IMR-90 (cell line): ENCODE data around the gene NPL. TPM values are rescaled to one million over a fixed set of nuclear protein-coding genes. Genes with fewer than 3 reads are reported as not detected.

Experiments
- ATAC-seq: fragments of 200-7000 bp; cut with Tn5 transposase; 2 replicates; pipeline ENCODE4 v1.9.1; 2020; ENCODE audit warnings: low read depth, mild to moderate bottlenecking, moderate library complexity
- BruUV-seq: library from RNA; stranded (reverse); fragments of 400-500 nt; replicated peaks from 2 replicates; lab custom pipeline; 2021; lab: Mats Ljungman, UMichigan
- CTCF ChIA-PET: fragments of 300-600 bp; formaldehyde crosslinking; extraction: SDS; loops from one replicate; lab custom pipeline; 2021; ENCODE audit warnings: antibody characterized with exemption; lab: Yijun Ruan, JAX
- POLR2A ChIA-PET: fragments of 300-600 bp; sonication (Branson Sonifier 250); formaldehyde crosslinking; loops from one replicate; lab custom pipeline; 2022; ENCODE audit warnings: antibody characterized with exemption; ENCODE audit not compliant: unreplicated experiment; lab: Charles Lee
- DNase-seq: peaks from one replicate; pipeline ENCODE4 v3.0.0; 2013
- H2AFZ ChIP-seq: replicated peaks from 2 replicates; pipeline ENCODE3; 2013; ENCODE audit warnings: low read length, mild to moderate bottlenecking; ENCODE audit not compliant: poor library complexity
- H2AK5ac ChIP-seq: 2 replicates; pipeline ENCODE4 v1.6.1; 2013; ENCODE audit warnings: low read depth, low read length, inconsistent platforms
- H2AK9ac ChIP-seq: replicated peaks from 2 replicates; pipeline ENCODE3; 2013; ENCODE audit warnings: mild to moderate bottlenecking, low read depth, low read length, moderate library complexity; ENCODE audit not compliant: poor library complexity
- H2BK120ac ChIP-seq: 2 replicates; pipeline ENCODE4 v1.6.1; 2013; ENCODE audit warnings: low read depth, low read length, inconsistent platforms
- H2BK15ac ChIP-seq: 3 replicates; pipeline ENCODE4 v1.6.1; 2013; ENCODE audit warnings: low read depth, low read length, inconsistent platforms
- H2BK20ac ChIP-seq: 2 replicates; pipeline ENCODE4 v1.6.1; 2013; ENCODE audit warnings: low read depth, mild to moderate bottlenecking, inconsistent platforms, low read length, moderate library complexity
- H2BK5ac ChIP-seq: 2 replicates; pipeline ENCODE4 v1.6.1; 2013; ENCODE audit warnings: mild to moderate bottlenecking, low read depth, low read length, inconsistent platforms; ENCODE audit not compliant: poor library complexity, severe bottlenecking
- H3K14ac ChIP-seq: replicated peaks from 2 replicates; pipeline ENCODE4 v1.6.1; 2013; ENCODE audit warnings: low read depth, low read length, inconsistent platforms
- H3K18ac ChIP-seq: 2 replicates; pipeline ENCODE4 v1.6.1; 2013; ENCODE audit warnings: low read depth, low read length, control low read depth
- H3K23ac ChIP-seq: 2 replicates; pipeline ENCODE4 v1.6.1; 2013; ENCODE audit warnings: low read depth, low read length, inconsistent platforms
- H3K27ac ChIP-seq: 2 replicates; pipeline ENCODE4 v1.5.1; 2013; ENCODE audit warnings: mild to moderate bottlenecking, control low read depth, low read length; ENCODE audit not compliant: insufficient read depth
- H3K27me3 ChIP-seq: 2 replicates; pipeline ENCODE4 v1.6.1; 2013; ENCODE audit warnings: low read length; ENCODE audit not compliant: control insufficient read depth, insufficient read depth
- H3K36me3 ChIP-seq: 2 replicates; pipeline ENCODE4 v1.6.1; 2013; ENCODE audit warnings: low read length, mixed read lengths; ENCODE audit not compliant: control insufficient read depth, insufficient read depth
- H3K4ac ChIP-seq: 2 replicates; pipeline ENCODE4 v1.6.1; 2013; ENCODE audit warnings: low read depth, low read length, inconsistent platforms
- H3K4me1 ChIP-seq: 2 replicates; pipeline ENCODE4 v1.6.1; 2013; ENCODE audit warnings: low read length, mixed read lengths; ENCODE audit not compliant: control insufficient read depth, insufficient read depth
- H3K4me2 ChIP-seq: 2 replicates; pipeline ENCODE4 v1.6.1; 2013; ENCODE audit warnings: low read depth, mild to moderate bottlenecking, control low read depth, low read length, moderate library complexity
- H3K4me3 ChIP-seq: 2 replicates; pipeline ENCODE4 v1.5.1; 2013; ENCODE audit warnings: low read depth, mild to moderate bottlenecking, control low read depth, low read length, moderate library complexity; ENCODE audit not compliant: insufficient read depth
- H3K56ac ChIP-seq: 2 replicates; pipeline ENCODE4 v1.6.1; 2013; ENCODE audit warnings: low read length, inconsistent platforms; ENCODE audit not compliant: insufficient read depth; ENCODE audit errors: extremely low read depth
- H3K79me1 ChIP-seq, 2 experiments: 2 replicates each; pipeline ENCODE4 v1.6.1; 2013; ENCODE audit warnings: low read length in 2 of 2, inconsistent platforms in 1 of 2, low read depth in 1 of 2
- H3K9ac ChIP-seq: 2 replicates; pipeline ENCODE4 v1.6.1; 2013; ENCODE audit warnings: low read depth, low read length, control low read depth
- H3K9me1 ChIP-seq: 2 replicates; pipeline ENCODE4 v1.6.1; 2013; ENCODE audit warnings: low read length, inconsistent platforms; ENCODE audit not compliant: insufficient read depth
- H3K9me3 ChIP-seq: 2 replicates; pipeline ENCODE4 v1.6.1; 2013; ENCODE audit warnings: low read length; ENCODE audit not compliant: control insufficient read depth, insufficient read depth
- H4K20me1 ChIP-seq: 2 replicates; pipeline ENCODE4 v1.6.1; 2013; ENCODE audit warnings: low read length, inconsistent platforms; ENCODE audit not compliant: insufficient read depth
- H4K5ac ChIP-seq: 2 replicates; pipeline ENCODE4 v1.6.1; 2013; ENCODE audit warnings: mild to moderate bottlenecking, low read depth, low read length, control low read depth
- H4K8ac ChIP-seq, 2 experiments: 2 replicates each; pipeline ENCODE4 v1.6.1; 2013; ENCODE audit warnings: low read depth in 2 of 2, low read length in 2 of 2, control low read depth in 1 of 2, inconsistent platforms in 1 of 2
- H4K91ac ChIP-seq: 2 replicates; pipeline ENCODE4 v1.6.1; 2013; ENCODE audit warnings: low read depth, low read length, inconsistent platforms; ENCODE audit not compliant: insufficient read depth
- BHLHE40 ChIP-seq: fragments of 150-350 bp; IDR thresholded peaks from 2 replicates; pipeline ENCODE4 v1.6.1; 2016; ENCODE audit warnings: mild to moderate bottlenecking, low read depth, low read length
- MAFK ChIP-seq: IDR thresholded peaks from 2 replicates; pipeline ENCODE4 v1.6.1; 2012; ENCODE audit warnings: low read depth, low read length, improper control_type of control experiment
- MXI1 ChIP-seq: IDR thresholded peaks from 2 replicates; pipeline ENCODE4 v1.6.1; 2012; ENCODE audit warnings: low read depth, mild to moderate bottlenecking, low read length, moderate library complexity, borderline replicate concordance
- RFX5 ChIP-seq: IDR thresholded peaks from 2 replicates; pipeline ENCODE4 v1.8.0; 2012; ENCODE audit warnings: low read depth, mild to moderate bottlenecking, low read length, moderate library complexity
- WGBS, 2 experiments: methylation state at CpG; one replicate each; pipeline versions ENCODE4 v1.1.5 to v1.1.7; 2013; ENCODE audit warnings: missing lambda C conversion rate in 2 of 2; ENCODE audit not compliant: insufficient read length in 1 of 2; ENCODE audit errors: extremely low coverage in 2 of 2; 5-methylcytosine and 5-hydroxymethylcytosine counted together
- dilution Hi-C: fragments of 300-500 bp; cut with HindIII; formaldehyde crosslinking; loops from one replicate; pipeline ENCODE4 v1.14.3; 2018; ENCODE audit warnings: low sequenced_read_pairs; ENCODE audit not compliant: unreplicated experiment
- in situ Hi-C: fragments of 300-500 bp; cut with MboI; formaldehyde crosslinking; loops from 3 replicates; pipeline ENCODE4 v1.14.3; 2019; ENCODE audit warnings: low sequenced_read_pairs, inconsistent platforms, mixed read lengths
- intact Hi-C: fragments of 100-400 bp; cut with micrococcal nuclease; formaldehyde crosslinking; loops from 2 replicates; pipeline ENCODE4 v1.10.0; 2022
- polyA plus RNA-seq, 3 experiments: library from polyadenylated mRNA; depleted of rRNA; stranded (reverse); fragments of >200 nt; gene quantifications; 2 replicates each; pipeline ENCODE4 v1.2.3, GENCODE V29; 2012; ENCODE audit warnings: low replicate concordance in 1 of 3
- total RNA-seq: library from RNA; depleted of rRNA; stranded (reverse); fragments of >200 nt; gene quantifications from 2 replicates; pipeline ENCODE4 v1.2.3, GENCODE V29; 2012
- TF ChIP-seq, protein P1 (sequence below): fragments of 150-350 bp; IDR thresholded peaks from 2 replicates; pipeline ENCODE4 v1.6.1; 2016; ENCODE audit warnings: low read depth, mild to moderate bottlenecking, low read length, moderate library complexity, borderline replicate concordance

NPL gene
- total and polyA plus RNA-seq, 2 of the 4 experiments (the other 2 are of a cell fraction), result 0.36 to 0.68 TPM

DNA sequence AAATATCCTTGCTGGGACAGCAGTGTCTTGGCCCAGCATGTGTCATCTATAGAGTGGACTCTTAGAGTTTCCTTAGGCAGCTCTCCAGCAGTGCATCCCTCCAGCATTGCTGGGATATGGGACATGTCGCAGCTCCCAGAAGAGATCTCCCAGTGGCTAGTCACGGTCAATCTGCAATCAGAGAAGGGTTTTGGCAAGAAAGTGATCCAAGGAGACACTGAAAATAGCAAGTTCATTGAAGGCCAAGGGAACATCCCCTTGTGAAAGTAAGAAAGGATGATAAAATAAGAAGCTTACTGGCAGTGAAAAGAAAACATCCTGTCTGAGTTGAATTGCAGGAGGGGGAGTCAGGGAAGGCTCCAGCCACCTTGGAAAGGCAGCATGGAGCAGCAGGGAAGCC, 19.3 kb upstream of the NPL start:
- no peak overlapping the region for H2BK20ac ChIP-seq
- no peak overlapping the region for H3K56ac ChIP-seq
- H4K20me1 ChIP-seq, result no peaks in the 10 kb centered on the region
- no peak overlapping the region for H2BK120ac ChIP-seq
- no peak overlapping the region for H3K18ac ChIP-seq
- BruUV-seq, result no TSS peak
- CTCF ChIA-PET, result no interaction called here
- H3K9ac ChIP-seq, result no peak overlapping the region
- dilution Hi-C loops, result no loop called here
- H3K27ac ChIP-seq, result no peak overlapping the region
- no peaks in the 10 kb centered on the region for H3K4me1 ChIP-seq
- H4K8ac ChIP-seq, result no peak overlapping the region
- no peak overlapping the region for H2BK15ac ChIP-seq
- no CpG with 5 or more reads among the region's 2 CpGs for WGBS, 2 experiments
- intact Hi-C loops, result no loop called here
- no peak overlapping the region for H2BK5ac ChIP-seq
- POLR2A ChIA-PET, result no interaction called here
- H3K79me1 ChIP-seq, result no peaks in the 10 kb centered on the region
- H3K36me3 ChIP-seq, result no peaks in the 10 kb centered on the region
- no peak overlapping the region for H2AK9ac ChIP-seq
- no peak overlapping the region for H4K91ac ChIP-seq
- H3K14ac ChIP-seq, result no peak overlapping the region
- H3K27me3 ChIP-seq, result peaks cover 2% of the 10 kb centered on the region
- H3K4me2 ChIP-seq, result no peak overlapping the region
- no peak overlapping the region for H3K4ac ChIP-seq
- TF ChIP-seq MXI1 (no peak), RFX5 (no peak), BHLHE40 (no peak), MAFK (no peak)
- TF ChIP-seq, protein P1, sequence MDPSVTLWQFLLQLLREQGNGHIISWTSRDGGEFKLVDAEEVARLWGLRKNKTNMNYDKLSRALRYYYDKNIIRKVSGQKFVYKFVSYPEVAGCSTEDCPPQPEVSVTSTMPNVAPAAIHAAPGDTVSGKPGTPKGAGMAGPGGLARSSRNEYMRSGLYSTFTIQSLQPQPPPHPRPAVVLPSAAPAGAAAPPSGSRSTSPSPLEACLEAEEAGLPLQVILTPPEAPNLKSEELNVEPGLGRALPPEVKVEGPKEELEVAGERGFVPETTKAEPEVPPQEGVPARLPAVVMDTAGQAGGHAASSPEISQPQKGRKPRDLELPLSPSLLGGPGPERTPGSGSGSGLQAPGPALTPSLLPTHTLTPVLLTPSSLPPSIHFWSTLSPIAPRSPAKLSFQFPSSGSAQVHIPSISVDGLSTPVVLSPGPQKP, result no peak
- no peaks in the 10 kb centered on the region for H3K9me3 ChIP-seq
- no peak for DNase-seq
- H3K23ac ChIP-seq, result no peak overlapping the region
- H3K4me3 ChIP-seq, result no peak overlapping the region
- H2AFZ ChIP-seq, result no peak overlapping the region
- ATAC-seq, result no peak
- no peak overlapping the region for H2AK5ac ChIP-seq
- no peak overlapping the region for H4K5ac ChIP-seq
- no peaks in the 10 kb centered on the region for H3K9me1 ChIP-seq
- in situ Hi-C loops, result no loop called here
